H1 (cell line): ENCODE data around the gene PSMB3. TPM values are rescaled to one million over a fixed set of nuclear protein-coding genes. Genes with fewer than 3 reads are reported as not detected.

Experiments used
- CHD2 ChIP-seq: IDR thresholded peaks from 2 replicates; pipeline ENCODE4 v1.6.1; 2012; ENCODE audit warnings: low read length, improper control_type of control experiment
- CREB1 ChIP-seq: IDR thresholded peaks from 2 replicates; pipeline ENCODE4 v1.6.1; 2012; ENCODE audit warnings: inconsistent platforms
- HDAC2 ChIP-seq, 2 experiments: fragments of 300-600 bp in 1 of 2; sonication (generic) in 1 of 2; IDR thresholded peaks; 2 replicates each; pipeline ENCODE4 v1.6.1; 2011 to 2012; ENCODE audit warnings: low read depth in 2 of 2, low read length in 2 of 2, mild to moderate bottlenecking in 2 of 2, moderate library complexity in 2 of 2, borderline replicate concordance in 1 of 2, inconsistent platforms in 1 of 2
- KDM4A ChIP-seq: IDR thresholded peaks from one replicate; pipeline ENCODE4 v1.7.1; 2012; ENCODE audit warnings: low read depth, mild to moderate bottlenecking, moderate library complexity, low read length, inconsistent platforms; ENCODE audit not compliant: severe bottlenecking
- KDM5A ChIP-seq: fragments of 200-600 bp; IDR thresholded peaks from 2 replicates; pipeline ENCODE4 v1.7.1; 2012; ENCODE audit warnings: mild to moderate bottlenecking, low read length, inconsistent platforms, mixed read lengths
- POU5F1 ChIP-seq: IDR thresholded peaks from 2 replicates; pipeline ENCODE4 v1.6.1; 2011; ENCODE audit warnings: low read depth, mild to moderate bottlenecking, low read length, moderate library complexity
- SP2 ChIP-seq: IDR thresholded peaks from 2 replicates; pipeline ENCODE4 v1.6.1; 2012; ENCODE audit warnings: mild to moderate bottlenecking, low read length, inconsistent platforms
- TAF1 ChIP-seq: IDR thresholded peaks from 2 replicates; pipeline ENCODE4 v1.6.1; 2011; ENCODE audit warnings: mild to moderate bottlenecking, low read depth, low read length
- polyA plus RNA-seq, 7 experiments: library from polyadenylated mRNA; depleted of rRNA in 3 of 7; stranded (reverse) in 5 of 7; unstranded in 2 of 7; fragments of >200 nt in 5 of 7; fragments of 200-250 nt in 2 of 7; gene quantifications; 1 replicate in 5 of 7; 2 replicates in 1 of 7; 4 replicates in 1 of 7; pipeline versions ENCODE4 v1.2.1 to v1.2.3, GENCODE V29; 2011 to 2013; ENCODE audit warnings: missing spikeins in 2 of 7, mixed read lengths in 2 of 7
- total RNA-seq: library from RNA; stranded (reverse); fragmentation: NEBNext Ultra II Directional; extraction: Animal tissue kit (Norgen Biotek cat#: 25700); gene quantifications from 2 replicates; pipeline ENCODE4 v1.2.1, GENCODE V29; 2021
- TF ChIP-seq, protein P1 (sequence below): fragments of 300-600 bp; sonication (generic); IDR thresholded peaks from 2 replicates; pipeline ENCODE4 v1.7.1; 2012; ENCODE audit warnings: low read length, moderate library complexity, mild to moderate bottlenecking, inconsistent platforms; ENCODE audit not compliant: insufficient replicate concordance
- TF ChIP-seq, protein P2 (sequence below): IDR thresholded peaks from 2 replicates; pipeline ENCODE4 v1.6.1; 2011; ENCODE audit warnings: low read depth, mild to moderate bottlenecking, low read length; ENCODE audit not compliant: insufficient read depth

The PSMB3 gene
- total and polyA plus RNA-seq, 2 of the 8 experiments (the other 6 are each of a cell fraction or from before 2014, with no cell fraction given), result 291 to 914 TPM

DNA sequence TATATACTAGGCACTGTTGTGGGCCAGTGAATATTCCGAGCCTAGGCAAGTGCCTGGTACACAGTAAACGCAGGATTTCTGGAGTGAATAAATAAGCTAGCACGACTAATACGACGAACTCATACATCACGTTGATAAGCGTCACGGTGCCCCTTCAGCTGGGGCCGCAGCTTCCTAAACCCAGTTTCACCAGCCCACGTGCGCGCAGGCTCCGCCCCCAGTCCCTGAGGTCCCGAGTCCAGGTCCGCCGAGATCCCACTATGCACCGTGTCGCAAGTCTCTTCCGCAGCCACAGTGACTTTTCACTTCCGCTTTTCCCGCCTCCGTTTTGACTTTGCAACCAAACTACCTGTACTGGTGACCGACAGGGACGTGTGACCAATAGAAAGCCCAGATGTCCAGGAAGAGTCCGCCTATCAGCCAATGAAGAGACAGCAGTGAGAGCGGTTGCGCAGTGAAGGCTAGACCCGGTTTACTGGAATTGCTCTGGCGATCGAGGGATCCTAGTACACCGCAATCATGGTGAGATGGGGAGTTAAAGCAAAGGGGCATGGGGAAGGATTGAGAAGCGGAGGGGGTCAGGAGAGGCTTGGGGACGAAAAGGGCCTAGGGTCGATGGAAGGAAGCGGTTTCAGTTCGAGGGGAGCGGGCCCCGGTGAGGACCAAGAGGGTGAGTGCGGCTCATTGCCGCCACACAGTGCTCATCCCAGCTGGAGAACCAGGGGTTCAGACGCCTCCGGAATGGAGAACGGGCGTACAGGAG, at the start of gene PSMB3 (continued):
- TF ChIP-seq, protein P1, sequence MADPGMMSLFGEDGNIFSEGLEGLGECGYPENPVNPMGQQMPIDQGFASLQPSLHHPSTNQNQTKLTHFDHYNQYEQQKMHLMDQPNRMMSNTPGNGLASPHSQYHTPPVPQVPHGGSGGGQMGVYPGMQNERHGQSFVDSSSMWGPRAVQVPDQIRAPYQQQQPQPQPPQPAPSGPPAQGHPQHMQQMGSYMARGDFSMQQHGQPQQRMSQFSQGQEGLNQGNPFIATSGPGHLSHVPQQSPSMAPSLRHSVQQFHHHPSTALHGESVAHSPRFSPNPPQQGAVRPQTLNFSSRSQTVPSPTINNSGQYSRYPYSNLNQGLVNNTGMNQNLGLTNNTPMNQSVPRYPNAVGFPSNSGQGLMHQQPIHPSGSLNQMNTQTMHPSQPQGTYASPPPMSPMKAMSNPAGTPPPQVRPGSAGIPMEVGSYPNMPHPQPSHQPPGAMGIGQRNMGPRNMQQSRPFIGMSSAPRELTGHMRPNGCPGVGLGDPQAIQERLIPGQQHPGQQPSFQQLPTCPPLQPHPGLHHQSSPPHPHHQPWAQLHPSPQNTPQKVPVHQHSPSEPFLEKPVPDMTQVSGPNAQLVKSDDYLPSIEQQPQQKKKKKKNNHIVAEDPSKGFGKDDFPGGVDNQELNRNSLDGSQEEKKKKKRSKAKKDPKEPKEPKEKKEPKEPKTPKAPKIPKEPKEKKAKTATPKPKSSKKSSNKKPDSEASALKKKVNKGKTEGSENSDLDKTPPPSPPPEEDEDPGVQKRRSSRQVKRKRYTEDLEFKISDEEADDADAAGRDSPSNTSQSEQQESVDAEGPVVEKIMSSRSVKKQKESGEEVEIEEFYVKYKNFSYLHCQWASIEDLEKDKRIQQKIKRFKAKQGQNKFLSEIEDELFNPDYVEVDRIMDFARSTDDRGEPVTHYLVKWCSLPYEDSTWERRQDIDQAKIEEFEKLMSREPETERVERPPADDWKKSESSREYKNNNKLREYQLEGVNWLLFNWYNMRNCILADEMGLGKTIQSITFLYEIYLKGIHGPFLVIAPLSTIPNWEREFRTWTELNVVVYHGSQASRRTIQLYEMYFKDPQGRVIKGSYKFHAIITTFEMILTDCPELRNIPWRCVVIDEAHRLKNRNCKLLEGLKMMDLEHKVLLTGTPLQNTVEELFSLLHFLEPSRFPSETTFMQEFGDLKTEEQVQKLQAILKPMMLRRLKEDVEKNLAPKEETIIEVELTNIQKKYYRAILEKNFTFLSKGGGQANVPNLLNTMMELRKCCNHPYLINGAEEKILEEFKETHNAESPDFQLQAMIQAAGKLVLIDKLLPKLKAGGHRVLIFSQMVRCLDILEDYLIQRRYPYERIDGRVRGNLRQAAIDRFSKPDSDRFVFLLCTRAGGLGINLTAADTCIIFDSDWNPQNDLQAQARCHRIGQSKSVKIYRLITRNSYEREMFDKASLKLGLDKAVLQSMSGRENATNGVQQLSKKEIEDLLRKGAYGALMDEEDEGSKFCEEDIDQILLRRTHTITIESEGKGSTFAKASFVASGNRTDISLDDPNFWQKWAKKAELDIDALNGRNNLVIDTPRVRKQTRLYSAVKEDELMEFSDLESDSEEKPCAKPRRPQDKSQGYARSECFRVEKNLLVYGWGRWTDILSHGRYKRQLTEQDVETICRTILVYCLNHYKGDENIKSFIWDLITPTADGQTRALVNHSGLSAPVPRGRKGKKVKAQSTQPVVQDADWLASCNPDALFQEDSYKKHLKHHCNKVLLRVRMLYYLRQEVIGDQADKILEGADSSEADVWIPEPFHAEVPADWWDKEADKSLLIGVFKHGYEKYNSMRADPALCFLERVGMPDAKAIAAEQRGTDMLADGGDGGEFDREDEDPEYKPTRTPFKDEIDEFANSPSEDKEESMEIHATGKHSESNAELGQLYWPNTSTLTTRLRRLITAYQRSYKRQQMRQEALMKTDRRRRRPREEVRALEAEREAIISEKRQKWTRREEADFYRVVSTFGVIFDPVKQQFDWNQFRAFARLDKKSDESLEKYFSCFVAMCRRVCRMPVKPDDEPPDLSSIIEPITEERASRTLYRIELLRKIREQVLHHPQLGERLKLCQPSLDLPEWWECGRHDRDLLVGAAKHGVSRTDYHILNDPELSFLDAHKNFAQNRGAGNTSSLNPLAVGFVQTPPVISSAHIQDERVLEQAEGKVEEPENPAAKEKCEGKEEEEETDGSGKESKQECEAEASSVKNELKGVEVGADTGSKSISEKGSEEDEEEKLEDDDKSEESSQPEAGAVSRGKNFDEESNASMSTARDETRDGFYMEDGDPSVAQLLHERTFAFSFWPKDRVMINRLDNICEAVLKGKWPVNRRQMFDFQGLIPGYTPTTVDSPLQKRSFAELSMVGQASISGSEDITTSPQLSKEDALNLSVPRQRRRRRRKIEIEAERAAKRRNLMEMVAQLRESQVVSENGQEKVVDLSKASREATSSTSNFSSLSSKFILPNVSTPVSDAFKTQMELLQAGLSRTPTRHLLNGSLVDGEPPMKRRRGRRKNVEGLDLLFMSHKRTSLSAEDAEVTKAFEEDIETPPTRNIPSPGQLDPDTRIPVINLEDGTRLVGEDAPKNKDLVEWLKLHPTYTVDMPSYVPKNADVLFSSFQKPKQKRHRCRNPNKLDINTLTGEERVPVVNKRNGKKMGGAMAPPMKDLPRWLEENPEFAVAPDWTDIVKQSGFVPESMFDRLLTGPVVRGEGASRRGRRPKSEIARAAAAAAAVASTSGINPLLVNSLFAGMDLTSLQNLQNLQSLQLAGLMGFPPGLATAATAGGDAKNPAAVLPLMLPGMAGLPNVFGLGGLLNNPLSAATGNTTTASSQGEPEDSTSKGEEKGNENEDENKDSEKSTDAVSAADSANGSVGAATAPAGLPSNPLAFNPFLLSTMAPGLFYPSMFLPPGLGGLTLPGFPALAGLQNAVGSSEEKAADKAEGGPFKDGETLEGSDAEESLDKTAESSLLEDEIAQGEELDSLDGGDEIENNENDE, result no peak
- peak; percentile 55 for TF ChIP-seq CREB1
- TF ChIP-seq HDAC2 (IDR thresholded peaks at IDR 0.05; ENCODE audit: borderline replicate concordance in 1 of 2, low read depth in 2 of 2, low read length in 2 of 2), result peak; percentile 38 to 46; a peak in 2 of 4 replicates
- no peak; the same call in 1 of the 2 replicates for TF ChIP-seq TAF1
- TF ChIP-seq SP2, result peak; percentile 86
- no peak; the same call in 1 of the 2 replicates for TF ChIP-seq KDM5A
- peak; percentile 26 for TF ChIP-seq KDM4A
- TF ChIP-seq CHD2, result peak; percentile 94
- TF ChIP-seq POU5F1, result no peak
- TF ChIP-seq, protein P2, sequence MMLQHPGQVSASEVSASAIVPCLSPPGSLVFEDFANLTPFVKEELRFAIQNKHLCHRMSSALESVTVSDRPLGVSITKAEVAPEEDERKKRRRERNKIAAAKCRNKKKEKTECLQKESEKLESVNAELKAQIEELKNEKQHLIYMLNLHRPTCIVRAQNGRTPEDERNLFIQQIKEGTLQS, result no peak
